HEK293 (cell line): ENCODE measurements around the gene LMNA.
A peak's percentile ranks its signal among the peaks of the same experiment; 100 is the strongest.

ENCODE experiments used
- CTCF ChIA-PET: fragments of 350-600 bp; formaldehyde crosslinking; extraction: SDS; loops from one replicate; lab custom pipeline; 2021; ENCODE audit warnings: antibody characterized with exemption; lab: Yijun Ruan, JAX
- POLR2A ChIA-PET: fragments of 300-600 bp; formaldehyde crosslinking; extraction: SDS; loops from one replicate; lab custom pipeline; 2020; ENCODE audit warnings: antibody characterized with exemption, inconsistent platforms; lab: Yijun Ruan, JAX
- H3K27ac ChIP-seq: fragments of 200-500 bp; sonication (Bioruptor generic); 2 replicates; pipeline ENCODE4 v1.5.1; 2014; ENCODE audit warnings: low read depth, low read length, control low read depth, inconsistent platforms; ENCODE audit errors: extremely low read depth
- H3K36me3 ChIP-seq, 2 experiments: fragments of 200-500 bp in 1 of 2; sonication (Bioruptor generic) in 1 of 2; 1 replicate in 1 of 2; 2 replicates in 1 of 2; pipeline ENCODE4 v1.5.1; 2014 to 2017; ENCODE audit warnings: inconsistent platforms in 2 of 2, low read length in 2 of 2; ENCODE audit not compliant: control insufficient read depth in 2 of 2, insufficient read depth in 1 of 2
- H3K4me1 ChIP-seq: fragments of 200-500 bp; sonication (Bioruptor generic); 2 replicates; pipeline ENCODE4 v1.5.1; 2014; ENCODE audit warnings: mild to moderate bottlenecking, low read length, inconsistent platforms; ENCODE audit not compliant: control insufficient read depth, insufficient read depth
- H3K4me3 ChIP-seq: 2 replicates; pipeline ENCODE4 v1.5.1; 2011; ENCODE audit warnings: low read depth, mild to moderate bottlenecking, control low read depth, low read length, moderate library complexity
- H3K9me3 ChIP-seq: fragments of 200-500 bp; sonication (Bioruptor generic); 2 replicates; pipeline ENCODE4 v1.5.1; 2014; ENCODE audit warnings: low read depth, low read length, inconsistent platforms; ENCODE audit not compliant: control insufficient read depth, insufficient read depth
- BCL11A ChIP-seq: fragments of 450-650 bp; formaldehyde crosslinking; IDR thresholded peaks from 2 replicates; pipeline ENCODE4 v1.5.1; 2016; ENCODE audit warnings: low read depth, missing biosample characterization, missing genetic modification characterization
- KLF1 ChIP-seq: fragments of 450-650 bp; formaldehyde crosslinking; IDR thresholded peaks from 2 replicates; pipeline ENCODE4 v1.5.1; 2016; ENCODE audit warnings: missing biosample characterization, missing genetic modification characterization
- PRDM1 ChIP-seq: fragments of 450-650 bp; formaldehyde crosslinking; IDR thresholded peaks from 2 replicates; pipeline ENCODE4; 2016; ENCODE audit warnings: missing biosample characterization, missing genetic modification characterization
- SP3 ChIP-seq: fragments of 450-650 bp; formaldehyde crosslinking; IDR thresholded peaks from 2 replicates; pipeline ENCODE4 v1.5.1; 2016; ENCODE audit warnings: missing biosample characterization, missing genetic modification characterization
- ZFHX2 ChIP-seq: fragments of 450-650 bp; formaldehyde crosslinking; conservative IDR thresholded peaks from 2 replicates; pipeline ENCODE4 v1.5.1; 2016; ENCODE audit warnings: missing biosample characterization, missing genetic modification characterization
- ZNF169 ChIP-seq: fragments of 450-650 bp; formaldehyde crosslinking; IDR thresholded peaks from 2 replicates; pipeline ENCODE4 v1.5.1; 2016; ENCODE audit warnings: missing biosample characterization, missing genetic modification characterization
- ZNF184 ChIP-seq: fragments of 450-650 bp; IDR thresholded peaks from 2 replicates; pipeline ENCODE4 v1.5.1; 2018; ENCODE audit warnings: missing biosample characterization, mild to moderate bottlenecking, missing genetic modification characterization
- ZNF335 ChIP-seq: fragments of 450-650 bp; formaldehyde crosslinking; conservative IDR thresholded peaks from 2 replicates; pipeline ENCODE4 v1.5.1; 2016; ENCODE audit warnings: missing biosample characterization, missing genetic modification characterization
- ZNF366 ChIP-seq: fragments of 450-650 bp; formaldehyde crosslinking; conservative IDR thresholded peaks from 2 replicates; pipeline ENCODE4 v1.5.1; 2016; ENCODE audit warnings: missing biosample characterization, missing genetic modification characterization
- ZNF423 ChIP-seq: fragments of 450-650 bp; formaldehyde crosslinking; IDR thresholded peaks from 2 replicates; pipeline ENCODE4 v1.5.1; 2016; ENCODE audit warnings: missing biosample characterization, missing genetic modification characterization
- ZNF433 ChIP-seq: fragments of 450-650 bp; formaldehyde crosslinking; IDR thresholded peaks from 2 replicates; pipeline ENCODE4 v1.5.1; 2016; ENCODE audit warnings: missing biosample characterization, missing genetic modification characterization, low read depth
- ZNF48 ChIP-seq: fragments of 450-650 bp; formaldehyde crosslinking; IDR thresholded peaks from 2 replicates; pipeline ENCODE4 v1.5.1; 2016; ENCODE audit warnings: missing biosample characterization, missing genetic modification characterization
- ZNF561 ChIP-seq: fragments of 450-650 bp; IDR thresholded peaks from 2 replicates; pipeline ENCODE4 v1.5.1; 2018; ENCODE audit warnings: missing biosample characterization, missing genetic modification characterization, borderline replicate concordance
- ZNF776 ChIP-seq: fragments of 450-650 bp; formaldehyde crosslinking; IDR thresholded peaks from 2 replicates; pipeline ENCODE4 v1.5.0; 2017; ENCODE audit warnings: missing biosample characterization, missing genetic modification characterization, borderline replicate concordance
- ZNF791 ChIP-seq: fragments of 450-650 bp; formaldehyde crosslinking; IDR thresholded peaks from 2 replicates; pipeline ENCODE4 v1.5.1; 2016; ENCODE audit warnings: missing biosample characterization, missing genetic modification characterization
- ZNF830 ChIP-seq: fragments of 450-650 bp; IDR thresholded peaks from 2 replicates; pipeline ENCODE4 v1.5.0; 2018; ENCODE audit warnings: missing biosample characterization, missing genetic modification characterization, low read depth, mild to moderate bottlenecking, moderate library complexity
- ZNF843 ChIP-seq: fragments of 450-650 bp; formaldehyde crosslinking; IDR thresholded peaks from 2 replicates; pipeline ENCODE4 v1.5.1; 2016; ENCODE audit warnings: missing biosample characterization, missing genetic modification characterization
- ZSCAN30 ChIP-seq: fragments of 450-650 bp; IDR thresholded peaks from 2 replicates; pipeline ENCODE4 v1.5.1; 2018; ENCODE audit warnings: missing biosample characterization, mild to moderate bottlenecking, missing genetic modification characterization, moderate library complexity
- TF ChIP-seq, protein P1 (sequence below): fragments of 450-650 bp; formaldehyde crosslinking; conservative IDR thresholded peaks from 2 replicates; pipeline ENCODE4 v1.5.1; 2016; ENCODE audit warnings: low read depth, missing biosample characterization, missing genetic modification characterization
- TF ChIP-seq, protein P2 (sequence below): fragments of 450-650 bp; formaldehyde crosslinking; IDR thresholded peaks from 2 replicates; pipeline ENCODE4 v1.5.1; 2016; ENCODE audit warnings: missing biosample characterization, missing genetic modification characterization
- TF ChIP-seq, protein P3 (sequence below): fragments of 450-650 bp; IDR thresholded peaks from 2 replicates; pipeline ENCODE4 v1.5.1; 2018; ENCODE audit warnings: missing biosample characterization, mild to moderate bottlenecking, missing genetic modification characterization
- TF ChIP-seq, protein P4 (sequence below): fragments of 450-650 bp; formaldehyde crosslinking; IDR thresholded peaks from 2 replicates; pipeline ENCODE4 v1.5.1; 2016; ENCODE audit warnings: missing biosample characterization, missing genetic modification characterization

Gene LMNA

DNA sequence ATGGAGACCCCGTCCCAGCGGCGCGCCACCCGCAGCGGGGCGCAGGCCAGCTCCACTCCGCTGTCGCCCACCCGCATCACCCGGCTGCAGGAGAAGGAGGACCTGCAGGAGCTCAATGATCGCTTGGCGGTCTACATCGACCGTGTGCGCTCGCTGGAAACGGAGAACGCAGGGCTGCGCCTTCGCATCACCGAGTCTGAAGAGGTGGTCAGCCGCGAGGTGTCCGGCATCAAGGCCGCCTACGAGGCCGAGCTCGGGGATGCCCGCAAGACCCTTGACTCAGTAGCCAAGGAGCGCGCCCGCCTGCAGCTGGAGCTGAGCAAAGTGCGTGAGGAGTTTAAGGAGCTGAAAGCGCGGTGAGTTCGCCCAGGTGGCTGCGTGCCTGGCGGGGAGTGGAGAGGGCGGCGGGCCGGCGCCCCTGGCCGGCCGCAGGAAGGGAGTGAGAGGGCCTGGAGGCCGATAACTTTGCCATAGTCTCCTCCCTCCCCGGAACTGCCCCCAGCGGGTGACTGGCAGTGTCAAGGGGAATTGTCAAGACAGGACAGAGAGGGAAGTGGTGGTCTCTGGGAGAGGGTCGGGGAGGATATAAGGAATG lies 505 bp downstream of the LMNA start (continued):
- TF ChIP-seq, protein P1, sequence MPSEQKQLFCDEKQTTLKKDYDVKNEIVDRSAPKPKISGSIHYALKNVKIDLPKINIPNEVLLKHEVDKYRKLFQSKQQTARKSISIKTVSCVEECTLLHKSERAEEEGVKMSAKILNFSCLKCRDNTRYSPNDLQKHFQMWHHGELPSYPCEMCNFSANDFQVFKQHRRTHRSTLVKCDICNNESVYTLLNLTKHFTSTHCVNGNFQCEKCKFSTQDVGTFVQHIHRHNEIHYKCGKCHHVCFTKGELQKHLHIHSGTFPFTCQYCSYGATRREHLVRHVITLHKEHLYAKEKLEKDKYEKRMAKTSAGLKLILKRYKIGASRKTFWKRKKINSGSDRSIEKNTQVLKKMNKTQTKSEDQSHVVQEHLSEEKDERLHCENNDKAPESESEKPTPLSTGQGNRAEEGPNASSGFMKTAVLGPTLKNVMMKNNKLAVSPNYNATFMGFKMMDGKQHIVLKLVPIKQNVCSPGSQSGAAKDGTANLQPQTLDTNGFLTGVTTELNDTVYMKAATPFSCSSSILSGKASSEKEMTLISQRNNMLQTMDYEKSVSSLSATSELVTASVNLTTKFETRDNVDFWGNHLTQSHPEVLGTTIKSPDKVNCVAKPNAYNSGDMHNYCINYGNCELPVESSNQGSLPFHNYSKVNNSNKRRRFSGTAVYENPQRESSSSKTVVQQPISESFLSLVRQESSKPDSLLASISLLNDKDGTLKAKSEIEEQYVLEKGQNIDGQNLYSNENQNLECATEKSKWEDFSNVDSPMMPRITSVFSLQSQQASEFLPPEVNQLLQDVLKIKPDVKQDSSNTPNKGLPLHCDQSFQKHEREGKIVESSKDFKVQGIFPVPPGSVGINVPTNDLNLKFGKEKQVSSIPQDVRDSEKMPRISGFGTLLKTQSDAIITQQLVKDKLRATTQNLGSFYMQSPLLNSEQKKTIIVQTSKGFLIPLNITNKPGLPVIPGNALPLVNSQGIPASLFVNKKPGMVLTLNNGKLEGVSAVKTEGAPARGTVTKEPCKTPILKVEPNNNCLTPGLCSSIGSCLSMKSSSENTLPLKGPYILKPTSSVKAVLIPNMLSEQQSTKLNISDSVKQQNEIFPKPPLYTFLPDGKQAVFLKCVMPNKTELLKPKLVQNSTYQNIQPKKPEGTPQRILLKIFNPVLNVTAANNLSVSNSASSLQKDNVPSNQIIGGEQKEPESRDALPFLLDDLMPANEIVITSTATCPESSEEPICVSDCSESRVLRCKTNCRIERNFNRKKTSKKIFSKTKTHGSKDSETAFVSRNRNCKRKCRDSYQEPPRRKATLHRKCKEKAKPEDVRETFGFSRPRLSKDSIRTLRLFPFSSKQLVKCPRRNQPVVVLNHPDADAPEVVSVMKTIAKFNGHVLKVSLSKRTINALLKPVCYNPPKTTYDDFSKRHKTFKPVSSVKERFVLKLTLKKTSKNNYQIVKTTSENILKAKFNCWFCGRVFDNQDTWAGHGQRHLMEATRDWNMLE: no peak
- TF ChIP-seq ZNF423 (tag by site-specific recombination) (0 out of 2 replicates have a peak, but pooled peaks have one; percentile 46), ZNF335 (tag by site-specific recombination) (peak; percentile 76)

DNA sequence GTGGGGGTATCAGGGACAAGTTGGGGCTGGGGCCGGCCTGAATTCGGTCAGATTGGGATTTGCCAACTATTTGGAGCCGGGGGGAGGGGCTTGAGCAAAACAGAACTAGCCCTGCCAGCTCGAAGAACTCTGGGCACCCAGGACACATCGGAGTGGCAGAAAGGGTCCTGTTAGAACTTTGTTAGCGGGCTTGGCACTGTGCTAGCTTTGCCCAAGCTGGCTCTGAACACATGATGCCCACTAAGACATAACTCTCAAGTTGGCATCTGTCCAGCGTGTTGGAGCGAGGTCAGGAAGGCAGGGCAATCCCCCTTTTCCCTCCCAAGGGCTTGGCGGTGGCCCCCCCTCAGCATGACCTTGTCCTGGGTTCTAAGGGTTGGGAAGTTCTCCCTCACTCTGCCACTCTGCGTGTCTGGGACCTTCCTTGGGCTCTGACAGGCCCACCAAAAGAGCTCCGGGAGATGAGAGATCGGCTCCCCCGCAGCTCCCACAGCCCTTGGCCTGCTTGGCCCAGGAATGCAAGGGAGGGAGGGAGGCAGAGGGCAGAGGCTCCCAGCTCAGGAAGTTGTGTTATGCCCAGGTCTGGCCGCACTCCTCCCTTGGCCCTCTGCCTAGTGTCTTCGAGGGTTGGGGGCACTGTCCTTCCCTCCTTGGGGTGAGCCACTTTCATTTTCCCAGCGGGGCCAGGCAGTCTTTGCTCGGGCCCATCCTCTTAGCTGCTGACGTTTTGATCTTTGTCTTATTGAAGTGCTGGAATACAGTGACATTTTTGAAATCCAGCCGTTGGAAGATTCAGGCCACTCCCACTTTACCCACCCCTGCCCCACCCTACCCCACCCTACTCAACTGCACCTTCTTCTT lies 1.2 kb downstream of the LMNA start:
- H3K4me3 ChIP-seq: peak overlapping the region; percentile 69
- H3K4me1 ChIP-seq: peaks cover 4% of the 10 kb centered on the region
- peaks cover 0 to 7% of the 10 kb centered on the region in 2 experiments; a peak in 2 of 3 replicates for H3K36me3 ChIP-seq
- peak overlapping the region; percentile 66 for H3K27ac ChIP-seq
- ChIA-PET CTCF (interaction anchor here (0.8 to 25.6 kb wide), 6 partner anchors 10 to 244 kb away, joined by 3 to 1029 read pairs (median 13); no protein-coding TSS in a partner anchor), POLR2A (interaction anchor here (0.5 to 5.5 kb wide), 10 partner anchors 8 to 1063 kb away, joined by 3 to 63 read pairs (median 6); partner anchors contain the start of genes MRPL24 and PMF1)
- H3K9me3 ChIP-seq: no peaks in the 10 kb centered on the region
- TF ChIP-seq ZNF184 (tag by site-specific recombination): no peak
- no peak for TF ChIP-seq ZSCAN30 (tag by site-specific recombination)
- TF ChIP-seq BCL11A (tag by site-specific recombination): no peak
- TF ChIP-seq, protein P2, sequence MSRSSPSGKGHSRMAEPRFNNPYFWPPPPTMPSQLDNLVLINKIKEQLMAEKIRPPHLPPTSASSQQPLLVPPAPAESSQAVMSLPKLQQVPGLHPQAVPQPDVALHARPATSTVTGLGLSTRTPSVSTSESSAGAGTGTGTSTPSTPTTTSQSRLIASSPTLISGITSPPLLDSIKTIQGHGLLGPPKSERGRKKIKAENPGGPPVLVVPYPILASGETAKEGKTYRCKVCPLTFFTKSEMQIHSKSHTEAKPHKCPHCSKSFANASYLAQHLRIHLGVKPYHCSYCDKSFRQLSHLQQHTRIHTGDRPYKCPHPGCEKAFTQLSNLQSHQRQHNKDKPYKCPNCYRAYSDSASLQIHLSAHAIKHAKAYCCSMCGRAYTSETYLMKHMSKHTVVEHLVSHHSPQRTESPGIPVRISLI (tag by site-specific recombination): no peak
- no peak for TF ChIP-seq ZNF48 (tag by site-specific recombination)
- no peak for TF ChIP-seq PRDM1 (tag by site-specific recombination)
- TF ChIP-seq ZNF776 (tag by site-specific recombination): no peak
- TF ChIP-seq ZFHX2 (tag by site-specific recombination): peak; percentile 39
- TF ChIP-seq ZNF791 (tag by site-specific recombination): no peak
- TF ChIP-seq ZNF561 (tag by site-specific recombination): no peak
- TF ChIP-seq ZNF366: peak; percentile 45; the same call in 1 of the 2 replicates
- peak; percentile 87 for TF ChIP-seq KLF1 (tag by site-specific recombination)
- no peak for TF ChIP-seq ZNF830 (tag by site-specific recombination)
- TF ChIP-seq, protein P3, sequence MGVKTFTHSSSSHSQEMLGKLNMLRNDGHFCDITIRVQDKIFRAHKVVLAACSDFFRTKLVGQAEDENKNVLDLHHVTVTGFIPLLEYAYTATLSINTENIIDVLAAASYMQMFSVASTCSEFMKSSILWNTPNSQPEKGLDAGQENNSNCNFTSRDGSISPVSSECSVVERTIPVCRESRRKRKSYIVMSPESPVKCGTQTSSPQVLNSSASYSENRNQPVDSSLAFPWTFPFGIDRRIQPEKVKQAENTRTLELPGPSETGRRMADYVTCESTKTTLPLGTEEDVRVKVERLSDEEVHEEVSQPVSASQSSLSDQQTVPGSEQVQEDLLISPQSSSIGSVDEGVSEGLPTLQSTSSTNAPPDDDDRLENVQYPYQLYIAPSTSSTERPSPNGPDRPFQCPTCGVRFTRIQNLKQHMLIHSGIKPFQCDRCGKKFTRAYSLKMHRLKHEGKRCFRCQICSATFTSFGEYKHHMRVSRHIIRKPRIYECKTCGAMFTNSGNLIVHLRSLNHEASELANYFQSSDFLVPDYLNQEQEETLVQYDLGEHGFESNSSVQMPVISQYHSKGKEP (tag by site-specific recombination): no peak
- TF ChIP-seq ZNF169 (tag by site-specific recombination): no peak
- peak; percentile 41; the same call in 1 of the 2 replicates for TF ChIP-seq SP3 (tag by site-specific recombination)
- TF ChIP-seq ZNF843 (tag by site-specific recombination): no peak
- no peak for TF ChIP-seq ZNF433
- TF ChIP-seq, protein P4, sequence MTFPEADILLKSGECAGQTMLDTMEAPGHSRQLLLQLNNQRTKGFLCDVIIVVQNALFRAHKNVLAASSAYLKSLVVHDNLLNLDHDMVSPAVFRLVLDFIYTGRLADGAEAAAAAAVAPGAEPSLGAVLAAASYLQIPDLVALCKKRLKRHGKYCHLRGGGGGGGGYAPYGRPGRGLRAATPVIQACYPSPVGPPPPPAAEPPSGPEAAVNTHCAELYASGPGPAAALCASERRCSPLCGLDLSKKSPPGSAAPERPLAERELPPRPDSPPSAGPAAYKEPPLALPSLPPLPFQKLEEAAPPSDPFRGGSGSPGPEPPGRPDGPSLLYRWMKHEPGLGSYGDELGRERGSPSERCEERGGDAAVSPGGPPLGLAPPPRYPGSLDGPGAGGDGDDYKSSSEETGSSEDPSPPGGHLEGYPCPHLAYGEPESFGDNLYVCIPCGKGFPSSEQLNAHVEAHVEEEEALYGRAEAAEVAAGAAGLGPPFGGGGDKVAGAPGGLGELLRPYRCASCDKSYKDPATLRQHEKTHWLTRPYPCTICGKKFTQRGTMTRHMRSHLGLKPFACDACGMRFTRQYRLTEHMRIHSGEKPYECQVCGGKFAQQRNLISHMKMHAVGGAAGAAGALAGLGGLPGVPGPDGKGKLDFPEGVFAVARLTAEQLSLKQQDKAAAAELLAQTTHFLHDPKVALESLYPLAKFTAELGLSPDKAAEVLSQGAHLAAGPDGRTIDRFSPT (tag by site-specific recombination): peak; percentile 72
